Endodermal cell (in vitro differentiated cells): ENCODE measurements around the gene TEDC2. TPM values are rescaled to one million over a fixed set of nuclear protein-coding genes. Genes with fewer than 3 reads are reported as not detected.
"Not testable (repeated sequence)": the region's sequence is repeated elsewhere in the genome, so short reads cannot be mapped to it uniquely, and the experiment has no call there.

Experiments
- DNase-seq: peaks from one replicate; pipeline ENCODE4 v3.0.0-alpha.2; 2017
- H3K27ac ChIP-seq: 2 replicates; pipeline ENCODE4 v1.5.1; 2013; ENCODE audit warnings: mild to moderate bottlenecking, low read depth, low read length, moderate library complexity
- H3K27me3 ChIP-seq: 2 replicates; pipeline ENCODE4 v1.6.1; 2013; ENCODE audit warnings: mild to moderate bottlenecking, low read length, moderate library complexity; ENCODE audit not compliant: insufficient read depth, control insufficient read depth, poor library complexity, severe bottlenecking
- H3K36me3 ChIP-seq: 2 replicates; pipeline ENCODE4 v1.7.0; 2013; ENCODE audit warnings: mild to moderate bottlenecking, low read length, moderate library complexity; ENCODE audit not compliant: control insufficient read depth, insufficient read depth
- H3K4me1 ChIP-seq: one replicate; pipeline ENCODE4 v1.7.0; 2013; ENCODE audit warnings: low read length; ENCODE audit not compliant: control insufficient read depth, insufficient read depth
- H3K4me3 ChIP-seq: 2 replicates; pipeline ENCODE4 v1.5.1; 2013; ENCODE audit warnings: mild to moderate bottlenecking, low read length, moderate library complexity
- H3K9ac ChIP-seq: 2 replicates; pipeline ENCODE4 v1.6.1; 2013; ENCODE audit warnings: mild to moderate bottlenecking, low read length, moderate library complexity; ENCODE audit not compliant: poor library complexity, severe bottlenecking; ENCODE audit errors: extremely low read depth
- H3K9me3 ChIP-seq: 2 replicates; pipeline ENCODE4 v1.6.1; 2013; ENCODE audit warnings: mild to moderate bottlenecking, low read length, moderate library complexity; ENCODE audit not compliant: control insufficient read depth
- H3K27ac Mint-ChIP-seq: 2 replicates; pipeline ENCODE4 v1.8.0; 2020; ENCODE audit warnings: mixed read lengths
- H3K27me3 Mint-ChIP-seq: 2 replicates; pipeline ENCODE4 v1.8.0; 2021; ENCODE audit warnings: mild to moderate bottlenecking, mixed read lengths; ENCODE audit not compliant: insufficient read depth
- H3K36me3 Mint-ChIP-seq: 2 replicates; pipeline ENCODE4 v1.8.0; 2020; ENCODE audit warnings: low read depth, mixed read lengths
- H3K4me1 Mint-ChIP-seq: 2 replicates; pipeline ENCODE4 v1.8.0; 2020; ENCODE audit warnings: mixed read lengths
- H3K4me3 Mint-ChIP-seq: 2 replicates; pipeline ENCODE4 v1.8.0; 2020; ENCODE audit warnings: mild to moderate bottlenecking, moderate library complexity, mixed read lengths
- H3K9me3 Mint-ChIP-seq: 2 replicates; pipeline ENCODE4 v1.8.0; 2020; ENCODE audit warnings: mild to moderate bottlenecking, mixed read lengths
- WGBS, 2 experiments: methylation state at CpG; one replicate each; pipeline versions ENCODE4 v1.1.5 to v1.1.7; 2013; ENCODE audit warnings: missing lambda C conversion rate in 2 of 2, mixed read lengths in 1 of 2; ENCODE audit not compliant: insufficient coverage in 1 of 2, insufficient read length in 1 of 2; 5-methylcytosine and 5-hydroxymethylcytosine counted together
- total RNA-seq, 2 donors: library from RNA; stranded (reverse); fragmentation: NEBNext Ultra II Directional in 1 of 2; extraction: Animal tissue kit (Norgen Biotek cat#: 25700) in 1 of 2; gene quantifications; 2 replicates in 1 of 2; 3 replicates in 1 of 2; pipeline ENCODE4 v1.2.1, GENCODE V29; 2021
- TF ChIP-seq, protein P1 (sequence below): fragments of 200-600 bp; sonication (generic); conservative IDR thresholded peaks from 2 replicates; pipeline ENCODE4 v1.5.0; 2021; ENCODE audit warnings: antibody characterized with exemption, mild to moderate bottlenecking

TEDC2 gene
- total RNA-seq, 2 donors from 2014 or later, result 44.0 to 57.6 TPM

GRCh38 chr16:2429771-2430663 lies 29.9 kb upstream of the TEDC2 start:
- Mint-ChIP-seq H3K27ac (peak overlapping the region; percentile 70), H3K9me3 (no peaks in the 10 kb centered on the region), H3K36me3 (peaks cover 23% of the 10 kb centered on the region), H3K4me3 (peak overlapping the region; percentile 75), H3K27me3 (peaks cover 5% of the 10 kb centered on the region), H3K4me1 (peaks cover 18% of the 10 kb centered on the region)
- TF ChIP-seq, protein P1, sequence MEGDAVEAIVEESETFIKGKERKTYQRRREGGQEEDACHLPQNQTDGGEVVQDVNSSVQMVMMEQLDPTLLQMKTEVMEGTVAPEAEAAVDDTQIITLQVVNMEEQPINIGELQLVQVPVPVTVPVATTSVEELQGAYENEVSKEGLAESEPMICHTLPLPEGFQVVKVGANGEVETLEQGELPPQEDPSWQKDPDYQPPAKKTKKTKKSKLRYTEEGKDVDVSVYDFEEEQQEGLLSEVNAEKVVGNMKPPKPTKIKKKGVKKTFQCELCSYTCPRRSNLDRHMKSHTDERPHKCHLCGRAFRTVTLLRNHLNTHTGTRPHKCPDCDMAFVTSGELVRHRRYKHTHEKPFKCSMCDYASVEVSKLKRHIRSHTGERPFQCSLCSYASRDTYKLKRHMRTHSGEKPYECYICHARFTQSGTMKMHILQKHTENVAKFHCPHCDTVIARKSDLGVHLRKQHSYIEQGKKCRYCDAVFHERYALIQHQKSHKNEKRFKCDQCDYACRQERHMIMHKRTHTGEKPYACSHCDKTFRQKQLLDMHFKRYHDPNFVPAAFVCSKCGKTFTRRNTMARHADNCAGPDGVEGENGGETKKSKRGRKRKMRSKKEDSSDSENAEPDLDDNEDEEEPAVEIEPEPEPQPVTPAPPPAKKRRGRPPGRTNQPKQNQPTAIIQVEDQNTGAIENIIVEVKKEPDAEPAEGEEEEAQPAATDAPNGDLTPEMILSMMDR, result peak; percentile 26
- peak overlapping the region; percentile 90 for H3K4me3 ChIP-seq
- H3K27ac ChIP-seq, result no peak overlapping the region
- H3K36me3 ChIP-seq, result peaks cover 39% of the 10 kb centered on the region
- peaks cover 9% of the 10 kb centered on the region for H3K4me1 ChIP-seq
- H3K27me3 ChIP-seq, result no peaks in the 10 kb centered on the region
- peak overlapping the region; percentile 71 for H3K9ac ChIP-seq
- 9% methylated on average over 22 to 46 of the region's 46 CpGs for WGBS, 2 experiments
- no peaks in the 10 kb centered on the region for H3K9me3 ChIP-seq
- peak; percentile 56 for DNase-seq

- H3K9me3 Mint-ChIP-seq, result no peaks in the 10 kb centered on the region
- no peak overlapping the region for H3K4me3 Mint-ChIP-seq
- H3K27ac Mint-ChIP-seq, result no peak overlapping the region
- Histone ChIP-seq H3K4me1 (peaks cover 9% of the 10 kb centered on the region), H3K9ac (no peak overlapping the region), H3K9me3 (no peaks in the 10 kb centered on the region), H3K4me3 (no peak overlapping the region), H3K27me3 (no peaks in the 10 kb centered on the region), H3K27ac (no peak overlapping the region), H3K36me3 (peaks cover 59% of the 10 kb centered on the region)
- peaks cover 41% of the 10 kb centered on the region for H3K36me3 Mint-ChIP-seq
- H3K4me1 Mint-ChIP-seq, result peaks cover 18% of the 10 kb centered on the region
- TF ChIP-seq, protein P1, result peak; percentile 35
- 98 to 100% methylated on average over 6 of the region's 6 CpGs for WGBS, 2 experiments
- H3K27me3 Mint-ChIP-seq, result peaks cover 4% of the 10 kb centered on the region
- DNase-seq, result no peak
Measured at GRCh38 chr16:2432286-2432685, 27.6 kb upstream of the TEDC2 start.

GRCh38 chr16:2432801-2433505 lies 27.0 kb upstream of the TEDC2 start:
- Histone ChIP-seq H3K4me3 (no peak overlapping the region), H3K27me3 (no peaks in the 10 kb centered on the region), H3K27ac (no peak overlapping the region), H3K9ac (no peak overlapping the region), H3K9me3 (no peaks in the 10 kb centered on the region), H3K36me3 (peaks cover 66% of the 10 kb centered on the region), H3K4me1 (peaks cover 9% of the 10 kb centered on the region)
- H3K36me3 Mint-ChIP-seq, result peaks cover 48% of the 10 kb centered on the region
- TF ChIP-seq, protein P1, result no peak
- no peak for DNase-seq
- peaks cover 1% of the 10 kb centered on the region for H3K27me3 Mint-ChIP-seq
- H3K27ac Mint-ChIP-seq, result no peak overlapping the region
- no peaks in the 10 kb centered on the region for H3K9me3 Mint-ChIP-seq
- H3K4me3 Mint-ChIP-seq, result no peak overlapping the region
- 92 to 97% methylated on average over 9 to 15 of the region's 15 CpGs for WGBS, 2 experiments
- peaks cover 18% of the 10 kb centered on the region for H3K4me1 Mint-ChIP-seq

DNA sequence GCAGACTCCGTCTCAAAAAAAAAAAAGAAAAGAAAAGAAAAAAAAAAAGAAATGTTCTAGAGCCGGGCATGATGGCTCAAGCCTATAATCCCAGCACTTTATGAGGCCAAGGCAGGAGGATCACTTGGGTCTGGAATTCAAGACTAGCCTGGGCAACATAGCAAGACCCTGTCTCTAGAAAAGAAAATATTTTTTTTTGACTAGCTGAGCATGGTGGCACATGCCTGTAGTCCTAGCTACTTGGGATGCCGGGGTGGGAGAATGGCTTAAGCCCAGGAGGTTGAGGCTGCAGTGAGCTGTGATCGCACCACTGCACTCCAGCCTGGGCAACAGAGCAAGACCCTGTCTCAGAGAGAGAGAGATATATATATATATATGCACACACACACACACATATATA lies 24.7 kb upstream of the TEDC2 start:
- not testable (repeated sequence) for H3K9ac ChIP-seq, H3K9me3 ChIP-seq, H3K27ac ChIP-seq, H3K4me1 Mint-ChIP-seq, H3K4me3 ChIP-seq, H3K4me1 ChIP-seq, H3K9me3 Mint-ChIP-seq, H3K27me3 Mint-ChIP-seq, H3K27me3 ChIP-seq, H3K4me3 Mint-ChIP-seq, H3K27ac Mint-ChIP-seq, DNase-seq
- peaks cover 69% of the 10 kb centered on the region for H3K36me3 Mint-ChIP-seq
- peaks cover 88% of the 10 kb centered on the region for H3K36me3 ChIP-seq
- 76% methylated on average over 3 of the region's 4 CpGs; no CpG with 5 or more reads in 1 of the 2 experiments for WGBS, 2 experiments
